Lower lobe of right lung (tissue), 2 donors: ENCODE measurements around the gene GRB10. TPM values are rescaled to one million over a fixed set of nuclear protein-coding genes. Genes with fewer than 3 reads are reported as not detected.

Experiments
- ATAC-seq, 2 donors: fragments of 200-7000 bp; cut with Tn5 transposase; one replicate each; pipeline ENCODE4 v1.9.1; 2020 to 2022; ENCODE audit warnings: mild to moderate bottlenecking in 2 of 2, moderate library complexity in 2 of 2
- DNase-seq: peaks from one replicate; pipeline ENCODE4 v3.0.0-alpha.2; 2020
- H3K27ac ChIP-seq: fragments of 200-600 bp; one replicate; pipeline ENCODE4 v1.8.0; 2022
- H3K27me3 ChIP-seq: fragments of 200-600 bp; one replicate; pipeline ENCODE4 v1.8.0; 2022; ENCODE audit warnings: low read depth
- H3K36me3 ChIP-seq: fragments of 200-600 bp; one replicate; pipeline ENCODE4 v1.8.0; 2022; ENCODE audit warnings: mild to moderate bottlenecking
- H3K4me1 ChIP-seq: fragments of 200-600 bp; one replicate; pipeline ENCODE4 v1.8.0; 2022
- H3K4me3 ChIP-seq: fragments of 200-600 bp; one replicate; pipeline ENCODE4 v1.8.0; 2022; ENCODE audit warnings: mild to moderate bottlenecking
- H3K9me3 ChIP-seq: fragments of 200-600 bp; one replicate; pipeline ENCODE4 v1.8.0; 2022
- intact Hi-C: fragments of 100-400 bp; cut with DNase I; formaldehyde crosslinking; loops from one replicate; pipeline ENCODE4 v1.11.0; 2022
- total RNA-seq: library from RNA; stranded (reverse); fragmentation: NEBNext Ultra II Directional; extraction: Animal tissue kit (Norgen Biotek cat#: 25700); gene quantifications from one replicate; pipeline ENCODE4 v1.2.1, GENCODE V29; 2021
- TF ChIP-seq, protein P1 (sequence below): fragments of 200-600 bp; IDR thresholded peaks from one replicate; pipeline ENCODE4 v1.8.0; 2022; ENCODE audit warnings: antibody characterized with exemption, mild to moderate bottlenecking
- donor health status: DM: no; HTN: yes; CAD: no; lungs with severe emphysema.

GRB10 gene
- total RNA-seq, 1 donor from 2014 or later, result 36.5 TPM

DNA sequence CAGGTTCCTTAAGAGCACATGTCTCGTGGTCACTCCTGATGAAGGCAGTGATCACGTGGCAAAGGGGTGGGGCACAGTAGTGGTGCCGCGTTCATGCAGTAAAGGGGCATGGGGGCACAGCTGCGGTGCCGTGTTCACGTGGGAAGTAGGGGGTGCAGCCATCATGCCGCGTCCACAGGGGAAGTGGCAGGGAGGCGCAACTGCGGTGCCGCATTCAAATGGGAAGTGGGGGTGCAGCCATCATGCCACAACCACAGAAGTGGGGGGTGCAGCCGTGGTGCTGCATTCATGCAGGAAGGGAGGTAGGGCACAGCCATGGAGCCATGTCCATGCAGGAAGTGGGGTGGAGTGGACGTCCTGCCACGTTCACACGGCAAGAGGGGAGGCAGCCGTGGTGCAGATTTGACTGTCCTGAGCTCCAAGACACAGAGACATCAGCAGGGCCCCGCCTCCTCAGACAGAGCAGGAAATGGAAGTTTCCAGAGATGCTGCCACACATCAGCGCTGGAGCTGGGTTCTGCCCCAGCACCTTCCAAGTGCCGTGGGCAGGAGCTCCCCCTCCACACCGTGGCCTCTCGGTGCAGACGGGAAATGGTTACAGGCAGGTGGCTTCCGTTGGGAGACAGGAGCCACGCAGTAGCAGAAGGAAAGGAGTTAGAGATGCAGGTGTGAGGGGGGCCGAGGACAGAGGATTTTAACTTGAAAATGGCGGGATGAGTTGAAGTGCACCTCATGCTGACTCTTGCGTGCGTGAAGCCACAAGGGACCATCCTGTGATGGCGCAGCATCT is 122.5 kb downstream of the GRB10 start:
- Histone ChIP-seq H3K36me3 (peaks cover 12% of the 10 kb centered on the region), H3K27me3 (no peaks in the 10 kb centered on the region), H3K4me3 (peak overlapping the region; percentile 10), H3K4me1 (peaks cover 82% of the 10 kb centered on the region), H3K27ac (peak overlapping the region; percentile 59), H3K9me3 (no peaks in the 10 kb centered on the region)
- ATAC-seq (peak; percentile 18 to 31), DNase-seq (peak; percentile 80)
- TF ChIP-seq, protein P1, sequence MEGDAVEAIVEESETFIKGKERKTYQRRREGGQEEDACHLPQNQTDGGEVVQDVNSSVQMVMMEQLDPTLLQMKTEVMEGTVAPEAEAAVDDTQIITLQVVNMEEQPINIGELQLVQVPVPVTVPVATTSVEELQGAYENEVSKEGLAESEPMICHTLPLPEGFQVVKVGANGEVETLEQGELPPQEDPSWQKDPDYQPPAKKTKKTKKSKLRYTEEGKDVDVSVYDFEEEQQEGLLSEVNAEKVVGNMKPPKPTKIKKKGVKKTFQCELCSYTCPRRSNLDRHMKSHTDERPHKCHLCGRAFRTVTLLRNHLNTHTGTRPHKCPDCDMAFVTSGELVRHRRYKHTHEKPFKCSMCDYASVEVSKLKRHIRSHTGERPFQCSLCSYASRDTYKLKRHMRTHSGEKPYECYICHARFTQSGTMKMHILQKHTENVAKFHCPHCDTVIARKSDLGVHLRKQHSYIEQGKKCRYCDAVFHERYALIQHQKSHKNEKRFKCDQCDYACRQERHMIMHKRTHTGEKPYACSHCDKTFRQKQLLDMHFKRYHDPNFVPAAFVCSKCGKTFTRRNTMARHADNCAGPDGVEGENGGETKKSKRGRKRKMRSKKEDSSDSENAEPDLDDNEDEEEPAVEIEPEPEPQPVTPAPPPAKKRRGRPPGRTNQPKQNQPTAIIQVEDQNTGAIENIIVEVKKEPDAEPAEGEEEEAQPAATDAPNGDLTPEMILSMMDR, result no peak
- intact Hi-C loops, result no loop called here

DNA sequence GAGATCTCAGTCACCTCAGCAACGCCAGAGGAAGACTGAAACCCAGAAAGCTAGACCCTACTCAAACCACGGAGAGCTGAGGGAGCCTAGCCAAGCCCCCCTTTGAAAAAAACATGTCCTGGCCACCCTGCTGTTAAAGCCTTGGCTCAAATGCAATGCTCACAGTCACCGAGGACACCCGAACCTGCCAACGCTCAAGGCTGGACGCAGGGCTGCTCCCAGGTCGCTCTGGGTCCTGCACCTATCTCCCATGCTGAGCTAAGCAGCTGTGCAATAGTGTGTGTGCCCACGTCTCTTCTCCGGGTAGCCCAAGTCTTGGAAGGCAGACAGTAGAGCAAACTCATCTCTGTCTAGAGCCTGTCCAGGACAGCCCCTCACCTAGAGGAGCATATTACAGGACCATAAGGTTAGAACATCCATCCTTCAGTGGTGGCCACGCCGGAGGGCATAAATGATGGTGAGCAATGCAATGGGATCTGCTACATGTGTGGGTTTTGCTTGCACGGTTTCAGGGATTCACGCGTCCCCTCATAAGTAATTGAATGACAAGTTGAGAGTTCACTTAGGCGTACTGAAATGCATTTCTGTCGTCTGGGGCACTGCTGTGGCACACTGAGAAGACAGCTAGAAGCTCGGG is 123.2 kb downstream of the GRB10 start:
- H3K4me1 ChIP-seq, result peaks cover 80% of the 10 kb centered on the region
- H3K27me3 ChIP-seq, result no peaks in the 10 kb centered on the region
- intact Hi-C loops, result no loop called here
- DNase-seq, result no peak
- peak overlapping the region; percentile 59 for H3K27ac ChIP-seq
- H3K36me3 ChIP-seq, result peaks cover 12% of the 10 kb centered on the region
- no peak for ATAC-seq
- TF ChIP-seq, protein P1, result no peak
- H3K9me3 ChIP-seq, result no peaks in the 10 kb centered on the region
- H3K4me3 ChIP-seq, result no peak overlapping the region

DNA sequence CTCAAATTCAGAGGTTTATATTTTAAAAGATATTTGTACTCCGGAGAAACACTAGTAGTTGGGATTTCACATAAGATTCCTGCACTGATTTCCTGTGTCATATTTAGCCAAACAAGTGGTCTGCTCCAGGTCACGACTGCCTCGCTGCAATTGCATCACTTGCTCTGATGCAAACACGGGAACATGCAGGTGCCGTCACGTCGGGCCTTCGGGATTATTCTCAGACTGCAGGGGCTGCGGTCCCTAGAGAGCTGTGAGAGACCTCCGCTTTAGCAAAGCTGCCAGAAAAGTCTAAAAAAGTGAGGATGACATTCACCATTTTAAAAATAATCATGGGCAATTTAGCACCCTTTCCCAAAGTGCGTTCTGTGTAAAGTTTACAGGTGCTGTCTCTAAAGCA is 124.0 kb downstream of the GRB10 start:
- DNase-seq (no peak), ATAC-seq (no peak)
- no peaks in the 10 kb centered on the region for H3K27me3 ChIP-seq
- H3K4me1 ChIP-seq, result peaks cover 83% of the 10 kb centered on the region
- TF ChIP-seq, protein P1, result no peak
- no peak overlapping the region for H3K27ac ChIP-seq
- H3K9me3 ChIP-seq, result no peaks in the 10 kb centered on the region
- no peak overlapping the region for H3K4me3 ChIP-seq
- H3K36me3 ChIP-seq, result peaks cover 6% of the 10 kb centered on the region
- intact Hi-C loops, result no loop called here

DNA sequence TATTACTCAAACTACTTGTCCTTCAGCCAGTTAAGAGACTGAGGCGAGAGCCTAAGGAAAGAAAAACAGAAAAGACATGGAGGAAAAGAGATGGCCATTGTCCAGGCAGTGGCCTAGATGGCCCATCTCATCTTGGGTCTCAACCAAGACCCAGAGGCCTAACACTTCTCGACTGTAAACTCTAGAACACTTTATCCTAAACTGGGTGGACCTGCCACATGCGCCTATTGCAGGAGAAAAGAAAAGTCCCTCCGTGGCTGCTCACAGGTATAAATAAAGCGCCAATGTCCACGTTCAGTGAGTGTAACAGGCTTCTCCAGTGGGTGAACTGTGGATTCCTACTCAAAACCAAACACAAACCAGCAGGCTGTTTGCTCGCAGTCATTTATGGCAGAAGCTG is 124.8 kb downstream of the GRB10 start:
- TF ChIP-seq, protein P1, result no peak
- no peak for ATAC-seq
- H3K36me3 ChIP-seq, result no peaks in the 10 kb centered on the region
- no peaks in the 10 kb centered on the region for H3K27me3 ChIP-seq
- no peaks in the 10 kb centered on the region for H3K9me3 ChIP-seq
- H3K4me3 ChIP-seq, result no peak overlapping the region
- H3K4me1 ChIP-seq, result peaks cover 83% of the 10 kb centered on the region
- DNase-seq, result no peak
- peak overlapping the region; percentile 69 for H3K27ac ChIP-seq
- intact Hi-C loops, result no loop called here

DNA sequence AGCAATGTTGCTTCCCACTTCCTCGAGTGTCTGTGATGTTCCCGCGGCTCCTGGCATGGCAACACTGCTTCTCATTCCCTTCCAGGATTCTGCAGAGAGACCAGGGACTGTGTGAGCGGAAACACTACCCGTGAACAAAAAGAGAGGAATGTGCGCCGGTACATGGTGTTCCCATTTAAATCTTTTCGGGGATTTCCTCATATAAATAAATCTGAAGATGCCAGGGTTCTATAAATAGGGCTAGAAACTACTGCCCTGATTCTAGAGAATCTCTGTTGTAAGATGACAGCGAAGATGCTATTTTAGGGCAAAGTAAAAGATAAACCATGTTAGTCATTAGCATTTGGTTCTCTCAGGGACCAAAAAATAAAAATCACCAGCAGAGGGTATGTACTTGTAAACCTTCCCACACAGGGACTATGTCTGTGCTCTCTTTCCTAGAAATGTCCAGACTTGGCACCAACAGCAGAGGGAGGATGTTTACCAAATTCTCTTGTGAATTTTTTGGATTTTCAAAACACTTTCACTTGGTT is 125.3 kb downstream of the GRB10 start:
- ATAC-seq, result peak; percentile 53 to 64
- TF ChIP-seq, protein P1, result peak; percentile 19
- Histone ChIP-seq H3K9me3 (no peaks in the 10 kb centered on the region), H3K27ac (peak overlapping the region; percentile 69), H3K4me3 (no peak overlapping the region), H3K36me3 (no peaks in the 10 kb centered on the region), H3K27me3 (no peaks in the 10 kb centered on the region), H3K4me1 (peaks cover 82% of the 10 kb centered on the region)
- intact Hi-C loops, result no loop called here
- DNase-seq, result no peak
